GM23248 (cell line): ENCODE data around the gene TBC1D23.

Source experiments
- EZH2 ChIP-seq: fragments of 200-600 bp; sonication (generic); IDR thresholded peaks from 2 replicates; pipeline ENCODE4 v1.6.1; 2018; ENCODE audit warnings: antibody characterized with exemption, mild to moderate bottlenecking; ENCODE audit not compliant: insufficient read depth, poor library complexity, severe bottlenecking
- EZH2phosphoT487 ChIP-seq: fragments of 200-600 bp; sonication (generic); IDR thresholded peaks from 2 replicates; pipeline ENCODE4 v1.6.1; 2018; ENCODE audit warnings: antibody characterized with exemption, moderate library complexity, mild to moderate bottlenecking, low read depth; ENCODE audit not compliant: insufficient read depth

GRCh38 chr3:100352296-100353231, 91.8 kb downstream of the TBC1D23 start:
- no peak for TF ChIP-seq EZH2phosphoT487
- TF ChIP-seq EZH2: no peak
